Mesodermal cell (in vitro differentiated cells): ENCODE results near the gene KCNF1.
A peak's percentile ranks its signal among the peaks of the same experiment; 100 is the strongest.

Experiments
- H3K27ac ChIP-seq: 2 replicates; pipeline ENCODE4 v1.7.0; 2013; ENCODE audit warnings: mild to moderate bottlenecking, low read depth, low read length, moderate library complexity; ENCODE audit not compliant: severe bottlenecking
- H3K36me3 ChIP-seq: 2 replicates; pipeline ENCODE4 v1.7.1; 2013; ENCODE audit warnings: mild to moderate bottlenecking, low read length, moderate library complexity; ENCODE audit not compliant: control insufficient read depth, insufficient read depth
- H3K4me1 ChIP-seq: one replicate; pipeline ENCODE4 v1.7.1; 2013; ENCODE audit warnings: mild to moderate bottlenecking, low read length; ENCODE audit not compliant: insufficient read depth, control insufficient read depth, poor library complexity, severe bottlenecking
- H3K4me3 ChIP-seq: 2 replicates; pipeline ENCODE4 v1.7.0; 2013; ENCODE audit warnings: low read length, control low read depth, mild to moderate bottlenecking; ENCODE audit not compliant: insufficient read depth, poor library complexity, severe bottlenecking; ENCODE audit errors: extremely low read depth
- H3K9me3 ChIP-seq: 2 replicates; pipeline ENCODE4 v1.7.1; 2013; ENCODE audit warnings: mild to moderate bottlenecking, low read length, moderate library complexity; ENCODE audit not compliant: control insufficient read depth
- WGBS, 2 experiments: methylation state at CpG; one replicate each; pipeline ENCODE4 v1.1.5; 2013; ENCODE audit warnings: missing lambda C conversion rate in 2 of 2; ENCODE audit not compliant: insufficient coverage in 2 of 2; 5-methylcytosine and 5-hydroxymethylcytosine counted together

Gene KCNF1

GRCh38 chr2:10905006-10905861 lies 6.5 kb upstream of the KCNF1 start:
- peaks cover 4% of the 10 kb centered on the region for H3K4me1 ChIP-seq
- no peaks in the 10 kb centered on the region for H3K36me3 ChIP-seq
- no peak overlapping the region for H3K4me3 ChIP-seq
- 85 to 94% methylated on average over 5 of the region's 9 CpGs for WGBS, 2 experiments
- H3K27ac ChIP-seq = no peak overlapping the region
- peaks cover 6% of the 10 kb centered on the region for H3K9me3 ChIP-seq

DNA sequence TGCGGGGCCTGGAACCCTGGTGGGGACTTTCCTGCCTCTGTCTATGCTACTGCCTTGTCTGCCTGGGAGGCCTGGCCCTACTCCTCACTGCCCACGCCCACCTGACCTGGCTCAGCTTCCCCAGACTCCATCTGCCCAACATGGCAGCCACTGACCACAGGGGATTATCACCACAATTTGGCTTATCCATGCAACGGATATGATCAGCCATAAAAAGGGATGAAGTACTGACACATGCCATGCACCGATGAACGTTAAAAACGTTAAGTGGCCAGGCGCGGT lies 5.9 kb upstream of the KCNF1 start:
- peaks cover 4% of the 10 kb centered on the region for H3K4me1 ChIP-seq

GRCh38 chr2:10906926-10907625 lies 4.7 kb upstream of the KCNF1 start:
- Histone ChIP-seq H3K9me3 (peaks cover 6% of the 10 kb centered on the region), H3K4me3 (no peak overlapping the region), H3K4me1 (no peaks in the 10 kb centered on the region), H3K36me3 (no peaks in the 10 kb centered on the region), H3K27ac (no peak overlapping the region)
- WGBS, 2 experiments = 91% methylated on average over 13 to 14 of the region's 14 CpGs

More for the DNA sequence above, 5.9 kb upstream of the KCNF1 start:
- H3K27ac ChIP-seq = no peak overlapping the region
- H3K36me3 ChIP-seq = no peaks in the 10 kb centered on the region
- no peak overlapping the region for H3K4me3 ChIP-seq
- 95 to 96% methylated on average over 8 of the region's 8 CpGs for WGBS, 2 experiments
- H3K9me3 ChIP-seq = peaks cover 6% of the 10 kb centered on the region

DNA sequence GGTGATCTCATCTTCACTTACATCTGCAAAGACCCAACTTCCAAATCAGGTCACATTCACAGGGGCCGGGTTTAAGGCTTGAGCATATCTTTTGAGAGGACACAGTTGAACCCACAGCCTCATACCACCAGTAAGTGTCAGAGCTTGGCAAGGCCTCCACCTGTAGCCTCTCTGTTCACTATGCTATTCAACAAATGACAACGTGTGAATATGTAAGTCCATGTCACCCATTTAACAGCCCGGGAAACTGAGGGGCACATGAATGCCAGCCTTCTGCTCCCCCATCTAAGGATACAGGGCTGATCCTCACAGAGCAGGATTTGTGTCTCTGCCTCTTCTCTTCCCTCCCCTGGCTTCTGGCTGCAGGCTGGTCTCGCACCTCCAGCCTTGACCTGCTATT lies 3.5 kb upstream of the KCNF1 start:
- H3K9me3 ChIP-seq = peaks cover 6% of the 10 kb centered on the region
- 84 to 86% methylated on average over 4 of the region's 4 CpGs for WGBS, 2 experiments
- no peak overlapping the region for H3K4me3 ChIP-seq
- no peak overlapping the region for H3K27ac ChIP-seq
- H3K36me3 ChIP-seq = no peaks in the 10 kb centered on the region
- no peaks in the 10 kb centered on the region for H3K4me1 ChIP-seq

DNA sequence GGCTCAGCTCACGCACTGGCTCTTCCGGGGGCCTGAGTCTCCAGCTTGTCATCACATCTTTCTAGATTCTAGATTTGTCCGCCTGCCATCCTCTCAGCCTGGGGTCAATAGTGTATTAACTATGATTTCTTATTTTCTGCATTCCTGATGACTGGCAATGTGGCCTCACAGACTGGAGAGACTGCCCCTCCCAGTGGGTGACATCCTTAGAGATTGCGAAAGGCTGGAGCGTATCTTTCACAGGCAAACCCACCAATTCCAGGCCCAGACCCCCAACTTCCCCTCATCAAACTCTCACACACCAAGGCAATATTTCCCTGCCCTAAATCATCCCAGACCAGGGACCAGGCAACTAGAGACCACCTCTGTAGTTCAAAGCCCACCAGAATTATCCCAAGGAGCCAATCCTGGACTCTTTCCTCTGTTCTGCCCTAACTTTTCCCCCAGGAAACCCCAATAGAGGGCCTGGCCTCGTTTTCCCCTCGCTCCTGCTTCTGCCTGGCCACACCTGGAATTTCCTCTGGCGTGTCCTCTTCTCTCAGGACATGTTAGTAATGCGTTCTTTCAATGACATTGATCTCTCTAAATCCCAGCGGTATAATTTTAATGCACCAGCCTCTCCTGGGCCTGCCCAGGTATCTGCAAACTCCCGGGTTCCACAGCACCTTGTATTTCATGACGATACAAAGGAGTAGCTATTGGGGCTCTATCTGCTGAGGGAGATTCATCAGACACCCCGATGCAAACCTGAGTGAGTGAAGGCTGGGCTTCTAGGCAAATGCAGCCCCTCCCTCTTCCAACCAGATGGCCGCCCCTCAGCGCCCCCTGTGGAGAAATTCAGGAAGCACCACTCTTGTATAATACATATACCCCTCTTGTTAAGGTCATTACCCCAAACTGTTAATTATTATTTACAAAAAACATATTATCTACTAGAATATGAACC lies 2.4 kb upstream of the KCNF1 start:
- Histone ChIP-seq H3K27ac (no peak overlapping the region), H3K4me1 (no peaks in the 10 kb centered on the region), H3K4me3 (no peak overlapping the region), H3K36me3 (no peaks in the 10 kb centered on the region), H3K9me3 (peaks cover 6% of the 10 kb centered on the region)
- WGBS, 2 experiments = 56 to 60% methylated on average over 13 of the region's 15 CpGs

GRCh38 chr2:10909996-10910341 lies 1.8 kb upstream of the KCNF1 start:
- H3K9me3 ChIP-seq = no peaks in the 10 kb centered on the region
- WGBS, 2 experiments = 29 to 42% methylated on average over 3 of the region's 3 CpGs
- no peak overlapping the region for H3K4me3 ChIP-seq
- H3K4me1 ChIP-seq = no peaks in the 10 kb centered on the region
- H3K36me3 ChIP-seq = no peaks in the 10 kb centered on the region
- H3K27ac ChIP-seq = no peak overlapping the region

- no peaks in the 10 kb centered on the region for H3K9me3 ChIP-seq
- no peak overlapping the region for H3K4me3 ChIP-seq
- no peaks in the 10 kb centered on the region for H3K4me1 ChIP-seq
- H3K27ac ChIP-seq = no peak overlapping the region
- H3K36me3 ChIP-seq = no peaks in the 10 kb centered on the region
- 86 to 95% methylated on average over 8 to 10 of the region's 11 CpGs for WGBS, 2 experiments
These were observed 1.1 kb upstream of the KCNF1 start for GRCh38 chr2:10910625-10911024.

GRCh38 chr2:10912076-10912731 lies 470 bp downstream of the KCNF1 start:
- peak overlapping the region; percentile 44 for H3K4me3 ChIP-seq
- H3K27ac ChIP-seq = peak overlapping the region; percentile 10
- no peaks in the 10 kb centered on the region for H3K9me3 ChIP-seq
- 17 to 23% methylated on average over 49 to 61 of the region's 81 CpGs for WGBS, 2 experiments
- H3K36me3 ChIP-seq = no peaks in the 10 kb centered on the region
- H3K4me1 ChIP-seq = no peaks in the 10 kb centered on the region

- WGBS, 2 experiments = 97% methylated on average over 58 of the region's 58 CpGs
- no peaks in the 10 kb centered on the region for H3K9me3 ChIP-seq
- H3K4me3 ChIP-seq = no peak overlapping the region
- no peaks in the 10 kb centered on the region for H3K36me3 ChIP-seq
- no peaks in the 10 kb centered on the region for H3K4me1 ChIP-seq
- H3K27ac ChIP-seq = no peak overlapping the region
These were observed 1.2 kb downstream of the KCNF1 start for GRCh38 chr2:10912796-10913455.
